HG03103 (cell line): ENCODE results near the gene ALPP.
"Not testable (repeated sequence)": the region's sequence is repeated elsewhere in the genome, so short reads cannot be mapped to it uniquely, and the experiment has no call there.

ENCODE experiments used
- ATAC-seq: cut with Tn5 transposase; IDR thresholded peaks from one replicate; pipeline ENCODE4 v1.9.1; 2021; ENCODE audit warnings: low read depth; ENCODE audit not compliant: unreplicated experiment

The ALPP gene

DNA sequence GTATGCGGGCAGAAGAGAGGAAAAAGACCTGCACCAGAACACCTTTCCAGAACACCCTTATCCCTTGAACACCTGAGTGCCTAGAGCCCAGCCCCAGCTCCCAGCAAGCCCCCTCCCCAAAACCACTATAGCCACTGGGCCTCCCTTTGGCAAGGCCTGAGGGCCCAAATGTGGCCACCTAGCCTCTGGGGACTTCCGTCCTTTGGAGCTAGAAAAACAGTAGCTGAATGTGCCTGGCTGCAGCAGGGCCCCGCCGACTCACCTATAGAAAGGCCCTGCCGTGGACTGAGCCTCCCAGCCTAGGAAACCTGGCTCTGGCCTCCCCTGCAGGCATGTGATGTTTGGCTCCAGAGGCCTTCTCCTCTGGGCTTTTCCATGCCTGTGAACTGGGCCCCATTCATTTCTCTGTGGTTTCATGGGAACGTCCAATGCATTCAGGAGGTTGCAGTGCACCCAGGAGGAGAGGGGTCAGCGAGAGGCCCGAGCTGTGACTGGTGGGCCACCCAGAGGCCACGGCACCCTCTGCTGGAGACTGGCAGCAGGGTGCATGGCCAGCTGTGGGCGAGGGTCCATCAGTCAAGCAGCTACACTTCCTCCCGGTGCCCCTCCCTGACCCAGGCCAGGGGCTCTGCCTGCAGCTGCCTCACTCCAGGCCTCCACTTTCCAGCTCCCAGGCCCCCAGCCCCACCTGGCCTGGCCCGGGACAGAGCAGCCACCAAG, 15.3 kb upstream of the ALPP start:
- not testable (repeated sequence) for ATAC-seq

GRCh38 chr2:232363784-232364615, 14.6 kb upstream of the ALPP start:
- ATAC-seq, result no peak

DNA sequence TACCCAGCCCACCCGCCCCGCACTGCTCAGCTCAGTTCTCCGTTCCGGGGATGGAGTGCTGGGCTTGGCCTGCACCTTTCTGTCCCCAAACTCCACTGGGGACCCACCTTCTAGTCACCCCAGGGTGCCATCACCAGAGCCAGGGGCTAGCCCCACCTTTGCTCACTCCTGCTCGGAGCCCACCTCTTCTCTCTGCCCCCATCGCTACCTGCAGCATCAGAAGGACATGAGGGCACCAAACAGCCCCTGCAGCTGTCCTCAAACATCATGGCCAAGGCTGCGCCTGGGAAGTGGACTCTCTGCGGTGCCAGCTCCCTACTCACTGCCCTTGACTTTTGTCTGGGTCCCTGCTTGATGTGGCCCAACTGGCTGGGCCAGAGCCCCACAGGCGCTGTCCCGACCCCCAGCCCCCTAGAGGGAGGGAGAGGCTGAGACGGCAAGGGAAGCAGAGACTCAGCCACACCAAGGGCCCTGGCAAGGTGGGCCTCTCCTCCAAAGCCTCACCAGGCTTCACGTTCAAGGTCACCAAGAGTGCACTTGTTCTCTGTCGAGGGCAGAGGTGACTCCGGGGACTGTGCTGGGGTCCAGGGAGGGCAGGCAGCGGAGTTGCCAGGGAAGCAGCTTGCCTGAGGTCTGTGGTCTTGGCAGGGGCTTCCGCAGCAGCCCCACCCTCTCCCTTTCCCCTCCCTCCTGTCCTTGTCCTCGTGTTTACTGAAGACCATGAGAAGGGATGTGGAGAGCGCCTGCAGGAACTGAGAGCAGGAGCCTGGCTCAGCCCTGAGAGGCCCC, 13.6 kb upstream of the ALPP start:
- not testable (repeated sequence) for ATAC-seq

DNA sequence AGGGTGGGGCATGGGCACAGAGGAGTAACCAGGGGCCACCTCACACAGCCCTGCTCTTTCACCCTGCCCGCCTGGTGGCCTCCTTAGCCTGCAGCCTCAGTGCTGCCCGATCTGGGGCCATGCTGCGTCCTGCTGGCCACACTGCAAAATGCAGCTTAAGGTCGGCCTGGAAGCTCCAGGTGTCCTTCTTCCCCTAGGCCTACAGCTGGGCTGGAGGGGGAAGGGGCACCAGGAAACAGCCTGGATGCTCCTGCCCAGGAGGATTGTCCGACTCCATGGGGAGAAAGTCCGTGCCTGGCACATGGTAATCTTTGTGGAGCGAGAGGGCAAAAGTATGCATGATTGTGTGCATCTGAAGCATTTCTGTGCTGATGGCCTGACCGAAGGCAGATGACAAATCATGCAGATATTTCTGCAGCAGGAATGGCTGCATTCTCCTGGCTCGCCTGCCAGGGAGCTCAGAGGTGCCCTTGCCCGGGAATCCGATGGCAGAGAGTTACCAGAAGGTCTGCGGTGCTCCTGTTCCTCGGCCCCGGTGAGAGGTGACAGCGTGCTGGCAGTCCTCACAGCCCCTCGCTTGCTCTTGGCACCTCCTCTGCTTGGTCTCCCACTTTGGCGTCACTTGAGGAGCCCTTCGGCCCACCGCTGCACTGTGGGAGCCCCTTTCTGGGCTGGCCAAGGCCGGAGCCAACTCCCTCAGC, 12.8 kb upstream of the ALPP start:
- ATAC-seq, result no peak

DNA sequence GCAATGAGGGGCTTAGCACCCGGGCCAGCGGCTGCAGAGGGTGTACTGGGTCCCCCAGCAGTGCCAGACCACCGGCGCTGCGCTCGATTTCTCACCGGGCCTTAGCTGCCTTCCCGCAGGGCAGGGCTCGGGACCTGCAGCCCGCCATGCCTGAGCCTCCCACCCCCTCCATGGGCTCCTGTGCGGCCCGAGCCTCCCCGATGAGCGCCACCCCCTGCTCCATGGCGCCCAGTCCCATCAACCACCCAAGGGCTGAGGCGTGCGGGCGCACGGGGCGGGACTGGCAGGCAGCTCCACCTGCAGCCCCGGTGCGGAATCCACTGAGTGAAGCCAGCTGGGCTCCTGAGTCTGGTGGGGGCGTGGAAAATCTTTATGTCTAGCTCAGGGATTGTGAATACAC, 12.1 kb upstream of the ALPP start:
- ATAC-seq, result not testable (repeated sequence)

DNA sequence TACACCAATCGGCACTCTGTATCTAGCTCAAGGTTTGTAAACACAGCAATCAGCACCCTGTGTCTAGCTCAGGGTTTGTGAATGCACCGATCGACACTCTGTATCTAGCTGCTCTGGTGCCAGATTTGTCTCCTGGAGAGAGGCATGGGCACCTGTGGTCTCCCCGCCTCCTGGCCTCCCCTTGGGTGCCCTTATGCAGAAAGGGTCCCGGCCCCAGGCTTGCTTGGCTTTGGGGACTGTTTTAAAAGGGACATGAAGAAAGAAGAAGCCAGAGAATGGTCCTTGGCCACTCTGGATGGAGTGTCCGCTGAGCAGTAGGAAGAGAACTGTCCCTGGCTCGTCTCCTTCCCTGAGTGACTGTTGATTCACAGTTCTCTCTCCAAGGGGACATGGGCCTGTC, 11.5 kb upstream of the ALPP start:
- ATAC-seq, result no peak

DNA sequence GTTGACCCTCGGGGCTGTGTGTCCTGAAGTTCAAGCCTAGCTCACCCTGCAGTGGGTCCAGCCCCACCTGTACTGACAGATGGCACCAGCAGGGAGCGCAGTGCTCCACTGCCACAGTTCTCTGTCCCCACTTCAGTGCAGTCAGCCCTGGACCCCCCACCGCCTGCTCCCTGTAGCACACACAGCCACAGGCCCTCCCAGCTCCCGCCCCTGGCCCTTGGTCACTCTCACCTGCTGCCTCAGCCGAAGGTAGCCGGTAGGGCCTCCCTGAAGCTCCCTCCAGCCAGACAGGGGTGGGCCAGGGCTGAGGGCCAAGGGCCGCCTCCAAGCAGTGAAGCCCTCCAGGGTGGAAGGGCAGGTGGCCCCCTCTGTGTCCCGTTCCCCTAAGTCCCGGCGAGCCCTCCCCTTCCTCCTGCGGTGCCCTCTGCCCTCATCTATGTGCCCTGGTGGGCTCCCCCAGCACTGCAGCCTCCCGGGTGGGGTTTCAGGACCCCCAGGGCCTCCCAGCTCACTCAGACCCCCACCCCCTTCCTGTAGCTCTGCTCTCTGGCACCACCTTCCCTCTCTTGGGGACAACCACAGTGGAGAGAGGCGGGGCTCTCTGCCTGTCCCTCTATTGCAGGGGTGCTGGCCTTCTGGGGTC, 10.8 kb upstream of the ALPP start:
- ATAC-seq, result no peak

DNA sequence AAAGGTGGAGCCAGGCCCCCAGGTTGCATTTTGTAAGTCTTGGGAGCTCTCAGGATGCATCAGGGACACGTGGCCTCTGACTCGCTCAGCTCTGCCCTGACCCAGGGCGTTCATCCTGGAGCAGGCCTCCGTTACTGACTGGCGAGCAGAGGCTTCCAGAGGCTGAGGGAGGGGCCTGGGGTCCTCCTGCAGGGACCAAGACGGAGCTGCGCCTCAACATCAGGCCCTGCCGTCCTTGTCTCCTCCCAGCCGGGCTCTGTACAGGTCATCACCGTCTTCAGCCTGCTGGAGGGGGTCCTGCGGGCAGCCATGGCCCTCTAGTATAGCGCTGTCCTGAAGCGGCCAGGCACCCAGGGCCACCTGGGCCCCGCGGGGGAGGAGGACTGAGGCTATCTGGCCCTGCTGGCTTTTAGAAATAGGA, 10.2 kb upstream of the ALPP start:
- no peak for ATAC-seq

DNA sequence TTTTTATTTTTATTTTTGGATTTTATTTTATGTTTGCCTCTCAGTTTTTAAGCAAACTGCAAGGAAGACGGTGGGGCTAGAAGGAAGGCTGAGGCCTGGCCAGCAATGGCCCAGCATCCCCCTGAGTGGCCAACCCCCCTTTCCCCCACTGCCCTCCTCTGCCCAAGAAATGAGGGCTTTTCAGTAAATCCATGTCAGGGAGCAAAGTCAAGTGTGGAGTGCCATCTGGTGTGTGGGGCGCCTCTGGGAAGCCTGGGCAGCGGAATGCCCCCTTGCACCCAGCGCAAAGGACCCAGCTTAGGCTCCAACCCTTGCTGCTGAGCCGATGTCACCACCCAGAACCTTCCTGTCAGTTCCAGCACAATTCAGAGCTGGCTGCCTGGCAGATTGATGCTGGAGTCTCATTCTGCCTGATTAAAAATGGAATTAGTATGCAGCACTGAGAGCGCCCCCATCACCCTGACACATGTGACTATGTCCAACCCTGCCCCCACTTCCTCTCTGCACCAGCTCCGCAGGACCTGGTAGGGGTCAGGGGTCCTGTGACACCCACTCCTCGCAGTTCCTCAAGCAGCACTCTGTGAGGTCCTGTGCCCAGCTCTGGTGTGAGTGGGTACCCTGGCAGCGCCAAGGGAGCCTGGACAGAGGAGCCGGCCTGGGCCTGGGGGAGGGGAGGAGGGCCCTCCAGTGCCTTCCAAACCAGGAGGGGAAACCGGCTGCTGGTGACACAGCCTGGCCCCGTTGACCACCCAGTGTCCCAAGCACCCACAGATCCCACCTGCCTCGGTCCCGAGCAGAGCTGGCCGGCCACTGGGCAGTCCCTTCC, 9.2 kb upstream of the ALPP start:
- ATAC-seq, result no peak

DNA sequence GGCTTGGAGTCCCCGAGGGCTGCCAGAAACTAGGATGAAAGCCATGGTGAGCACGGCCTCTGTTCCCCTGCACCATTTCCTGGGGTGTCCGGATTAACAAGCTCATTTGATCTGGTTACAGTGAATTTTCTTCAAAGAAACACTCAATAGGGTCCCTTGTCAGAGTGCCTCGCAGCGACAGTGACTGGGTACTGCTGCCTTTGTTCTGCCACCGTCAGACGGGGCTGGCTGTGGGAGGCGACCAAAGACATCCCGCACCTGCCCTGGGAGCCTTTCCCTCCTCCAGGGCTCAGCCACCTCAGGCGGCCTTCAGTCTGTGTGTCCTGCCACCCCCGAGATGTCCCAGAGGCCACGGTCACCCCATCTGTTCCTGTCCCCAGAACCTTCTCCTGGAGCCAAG, 8.5 kb upstream of the ALPP start:
- ATAC-seq, result not testable (repeated sequence)

DNA sequence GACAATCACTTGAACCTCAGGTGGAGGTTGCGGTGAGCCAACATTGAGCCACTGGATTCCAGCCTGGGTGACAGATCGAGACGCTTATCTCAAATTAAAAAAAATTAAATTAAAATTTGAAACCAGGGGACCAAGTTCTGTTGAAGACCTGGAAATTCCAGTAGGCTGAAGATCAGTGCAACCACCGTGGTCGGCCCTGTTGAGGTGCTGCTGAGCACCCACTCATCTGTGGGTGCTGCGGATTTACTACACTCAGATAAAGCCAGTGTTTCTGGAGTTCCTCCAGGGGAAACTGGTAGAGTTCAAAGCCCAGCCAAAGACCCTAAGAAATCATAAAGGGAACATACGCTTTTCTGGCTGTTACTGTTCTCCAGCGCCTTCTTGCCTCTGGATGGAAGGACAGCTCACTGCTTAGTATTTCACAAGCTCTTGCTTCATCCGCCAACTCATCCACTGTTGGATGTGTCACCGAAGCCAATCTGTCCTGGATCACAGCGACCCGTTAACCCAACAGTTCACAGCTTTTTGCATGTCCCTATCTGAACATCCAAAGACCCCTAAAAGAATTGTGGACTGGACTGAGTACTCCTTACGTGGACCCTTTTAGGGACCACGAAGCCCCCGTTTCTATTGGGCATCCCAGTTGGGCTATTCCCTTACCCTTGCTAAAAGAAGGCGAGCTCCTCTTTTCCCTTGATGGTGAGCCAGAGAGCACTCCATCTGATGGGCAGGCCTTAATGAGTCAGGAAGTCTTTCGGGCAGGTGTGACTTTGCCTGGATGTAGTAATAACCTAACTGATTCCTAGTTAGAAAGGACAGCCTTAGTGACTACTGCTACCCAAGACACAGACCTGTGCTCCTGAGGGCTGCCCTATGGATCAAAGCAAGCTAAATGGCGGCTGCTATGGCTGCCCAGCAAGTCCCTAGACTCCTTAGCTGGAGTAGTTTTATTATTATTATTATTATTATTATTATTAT, 6.0 kb upstream of the ALPP start:
- no peak for ATAC-seq

DNA sequence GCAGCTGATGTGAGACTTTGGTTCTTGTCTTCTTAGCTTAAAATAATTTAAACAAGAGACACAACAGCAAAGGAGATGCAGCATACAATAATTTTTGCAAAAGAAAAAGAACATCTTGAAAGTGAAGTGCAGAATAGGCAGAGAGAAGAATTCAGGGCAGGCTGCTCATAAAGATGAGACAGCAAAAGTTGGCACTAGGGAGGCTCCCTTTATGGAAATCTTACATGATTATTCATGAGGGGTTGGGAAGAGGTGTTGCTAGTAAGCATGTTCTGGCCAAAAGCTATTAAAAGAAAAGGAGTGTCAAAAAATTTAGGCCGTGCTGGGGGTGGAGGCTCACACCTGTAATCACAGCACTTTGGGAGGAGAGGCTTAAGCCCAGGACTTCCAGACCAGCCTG, 4.2 kb upstream of the ALPP start:
- ATAC-seq, result no peak

- ATAC-seq, result no peak
Observed at GRCh38 chr2:232375164-232375563, 3.4 kb upstream of the ALPP start.

GRCh38 chr2:232376260-232376659, 2.3 kb upstream of the ALPP start:
- no peak for ATAC-seq

GRCh38 chr2:232376713-232377112, 1.8 kb upstream of the ALPP start:
- ATAC-seq, result no peak

GRCh38 chr2:232377319-232377718, 1.2 kb upstream of the ALPP start:
- ATAC-seq, result no peak

DNA sequence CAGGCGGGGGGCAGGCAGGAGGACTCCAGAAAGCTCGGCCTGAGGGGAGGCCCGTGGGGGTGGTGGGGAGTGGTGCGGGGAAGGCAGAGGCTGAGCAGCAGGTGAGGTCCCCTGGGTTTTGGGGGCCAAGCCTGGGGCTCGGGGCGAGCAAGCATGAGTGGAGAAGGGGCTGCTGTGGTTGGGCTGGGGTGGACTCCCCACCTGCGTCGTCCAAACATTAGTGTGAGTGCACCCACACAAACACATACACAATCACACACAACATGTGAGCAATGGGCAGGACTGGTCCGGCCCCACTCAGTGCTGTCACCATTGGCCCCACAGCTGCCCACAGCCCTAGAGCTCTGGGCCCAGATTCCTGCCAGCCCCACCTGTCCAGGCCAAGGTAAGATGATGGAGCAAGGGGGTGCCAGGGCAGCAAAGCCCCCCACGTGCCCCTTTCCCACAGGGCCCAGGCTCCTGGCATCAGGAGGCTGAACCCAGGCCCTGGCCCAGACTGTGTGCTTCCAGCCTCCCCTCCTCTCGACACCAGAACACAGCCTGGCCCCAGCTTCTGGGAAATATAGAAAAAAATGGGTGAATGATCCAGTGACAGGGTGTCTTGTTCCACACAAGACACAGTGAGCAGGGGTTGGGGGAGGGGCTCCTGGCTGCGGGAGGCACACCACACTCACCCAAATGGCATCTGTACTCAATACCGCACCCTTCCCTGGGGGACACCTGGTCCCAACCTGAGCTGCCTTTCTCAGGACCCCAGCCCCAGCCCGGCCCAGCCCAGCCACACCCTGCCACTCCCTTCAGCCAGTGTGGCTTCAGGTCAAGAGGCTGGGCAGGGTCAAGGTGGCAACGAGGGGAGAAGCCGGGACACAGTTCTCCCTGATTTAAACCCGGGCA, 463 bp upstream of the ALPP start:
- no peak for ATAC-seq
